ENCODE results near the gene PIGB.

DNA sequence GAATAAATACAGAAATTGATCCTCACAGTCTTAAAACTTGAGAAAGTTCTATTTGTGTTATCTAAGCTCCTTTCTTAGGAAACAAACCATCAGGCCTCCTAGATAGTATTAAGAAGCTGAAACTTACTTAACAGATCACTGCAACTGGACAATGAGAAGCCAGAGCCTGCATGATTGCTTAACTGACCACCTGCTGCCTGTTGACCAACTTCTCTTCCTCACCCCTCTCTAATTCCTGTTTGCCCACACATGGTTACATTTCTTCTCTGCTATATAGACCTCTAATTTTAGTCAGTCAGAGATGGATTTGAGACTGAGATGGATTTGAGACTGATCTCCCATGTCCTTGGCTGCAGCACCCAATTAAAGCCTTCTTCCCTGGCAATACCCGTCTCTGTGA lies 75.7 kb downstream of the PIGB start:
- TF ChIP-seq CSDC2 (CRISPR knock-in tag; IDR thresholded peaks at IDR 0.05) (no peak), TCF4 (CRISPR knock-in tag; IDR thresholded peaks at IDR 0.05; ENCODE audit: borderline replicate concordance) (no peak)

Data from SK-N-SH treated with all-trans-retinoic acid at 6 μM for 48 hours (cell line).